ENCODE measurements around the gene SLC10A3. TPM values are rescaled to one million over a fixed set of nuclear protein-coding genes. Genes with fewer than 3 reads are reported as not detected.

SLC10A3 gene
- total RNA-seq, 1 donor from 2014 or later = 66.2 TPM

- no peak for DNase-seq (ENCODE audit: low spot score in 2 of 2)
- Histone ChIP-seq H3K27ac (peak within 1 kb of the TSS; percentile 53 to 82), H3K4me1 (no peaks in the 10 kb centered on the region), H3K36me3 (peaks cover 0 to under 1% of the 10 kb centered on the region in 2 donors), H3K27me3 (no peaks in the 10 kb centered on the region), H3K9me3 (no peaks in the 10 kb centered on the region), H3K4me3 (peak within 1 kb of the TSS; percentile 60 to 89)
- no peak for TF ChIP-seq CTCF (IDR thresholded peaks at IDR 0.05)
- intact Hi-C loops (cut with DNase I) = no loop called here
These were observed 32.1 kb downstream of the SLC10A3 start, which contains the start of gene PLXNA3 for GRCh38 chrX:154458116-154458953. PLXNA3 (plus strand) TSS chrX:154458281; CDS start chrX:154460184, 1,903 bp downstream.

GRCh38 chrX:154457491-154458115, 32.8 kb downstream of the SLC10A3 start:
- Histone ChIP-seq H3K27me3 (no peaks in the 10 kb centered on the region), H3K9me3 (no peaks in the 10 kb centered on the region), H3K27ac (peak overlapping the region in 1 of 2 donors; percentile 82), H3K4me3 (peak overlapping the region; percentile 60 to 89), H3K4me1 (no peaks in the 10 kb centered on the region), H3K36me3 (no peaks in the 10 kb centered on the region)
- intact Hi-C loops (cut with DNase I) = no loop called here
- TF ChIP-seq CTCF (IDR thresholded peaks at IDR 0.05) = no peak
- no peak for DNase-seq (ENCODE audit: low spot score in 2 of 2)

- intact Hi-C loops (cut with DNase I) = no loop called here
- DNase-seq (ENCODE audit: low spot score in 2 of 2) = no peak
- no peak for TF ChIP-seq CTCF (IDR thresholded peaks at IDR 0.05)
- Histone ChIP-seq H3K9me3 (no peaks in the 10 kb centered on the region), H3K4me3 (no peak overlapping the region), H3K27ac (no peak overlapping the region), H3K27me3 (no peaks in the 10 kb centered on the region), H3K36me3 (peaks cover 26 to 28% of the 10 kb centered on the region in 2 donors), H3K4me1 (no peaks in the 10 kb centered on the region)
These were observed 37.6 kb downstream of the SLC10A3 start for GRCh38 chrX:154452823-154453222.

- Histone ChIP-seq H3K36me3 (peaks cover 26 to 28% of the 10 kb centered on the region in 2 donors), H3K27me3 (no peaks in the 10 kb centered on the region), H3K4me1 (peaks cover 0 to 1% of the 10 kb centered on the region in 2 donors), H3K27ac (no peak overlapping the region), H3K4me3 (no peak overlapping the region), H3K9me3 (no peaks in the 10 kb centered on the region)
- intact Hi-C loops (cut with DNase I) = no loop called here
- no peak for DNase-seq (ENCODE audit: low spot score in 2 of 2)
- TF ChIP-seq CTCF (IDR thresholded peaks at IDR 0.05) = no peak
These were observed 40.1 kb downstream of the SLC10A3 start for GRCh38 chrX:154450312-154450711.

- Histone ChIP-seq H3K27ac (no peak overlapping the region), H3K36me3 (peaks cover 26 to 28% of the 10 kb centered on the region in 2 donors), H3K4me3 (no peak overlapping the region), H3K4me1 (peaks cover 0 to 7% of the 10 kb centered on the region in 2 donors), H3K27me3 (no peaks in the 10 kb centered on the region), H3K9me3 (no peaks in the 10 kb centered on the region)
- DNase-seq (ENCODE audit: low spot score in 2 of 2) = no peak
- TF ChIP-seq CTCF (IDR thresholded peaks at IDR 0.05) = no peak
- intact Hi-C loops (cut with DNase I) = no loop called here
These were observed 40.8 kb downstream of the SLC10A3 start for GRCh38 chrX:154449618-154450017.

All from ascending aorta (tissue), 2 donors.